Ectodermal cell (in vitro differentiated cells): Measurements from ENCODE around the gene ARL6IP5.

Source experiments
- H3K27ac ChIP-seq: 2 replicates; pipeline ENCODE4 v1.7.0; 2013; ENCODE audit warnings: mild to moderate bottlenecking, low read depth, low read length; ENCODE audit not compliant: insufficient read depth, poor library complexity, severe bottlenecking
- H3K27me3 ChIP-seq: 2 replicates; pipeline ENCODE4 v1.7.0; 2013; ENCODE audit warnings: mild to moderate bottlenecking, low read length; ENCODE audit not compliant: insufficient read depth, control insufficient read depth, poor library complexity, severe bottlenecking
- H3K36me3 ChIP-seq: one replicate; pipeline ENCODE4 v1.7.0; 2013; ENCODE audit warnings: low read length; ENCODE audit not compliant: control insufficient read depth, insufficient read depth
- H3K4me1 ChIP-seq: one replicate; pipeline ENCODE4 v1.7.0; 2013; ENCODE audit warnings: low read length; ENCODE audit not compliant: control insufficient read depth, insufficient read depth
- H3K4me3 ChIP-seq: 2 replicates; pipeline ENCODE4 v1.7.0; 2013; ENCODE audit warnings: low read depth, low read length, control low read depth; ENCODE audit not compliant: insufficient read depth
- H3K9me3 ChIP-seq: 2 replicates; pipeline ENCODE4 v1.7.0; 2013; ENCODE audit warnings: mild to moderate bottlenecking, low read length, moderate library complexity; ENCODE audit not compliant: control insufficient read depth
- WGBS, 2 experiments: methylation state at CpG; one replicate each; pipeline ENCODE4 v1.1.7; 2013; ENCODE audit warnings: missing lambda C conversion rate in 2 of 2; 5-methylcytosine and 5-hydroxymethylcytosine counted together

Gene ARL6IP5

DNA sequence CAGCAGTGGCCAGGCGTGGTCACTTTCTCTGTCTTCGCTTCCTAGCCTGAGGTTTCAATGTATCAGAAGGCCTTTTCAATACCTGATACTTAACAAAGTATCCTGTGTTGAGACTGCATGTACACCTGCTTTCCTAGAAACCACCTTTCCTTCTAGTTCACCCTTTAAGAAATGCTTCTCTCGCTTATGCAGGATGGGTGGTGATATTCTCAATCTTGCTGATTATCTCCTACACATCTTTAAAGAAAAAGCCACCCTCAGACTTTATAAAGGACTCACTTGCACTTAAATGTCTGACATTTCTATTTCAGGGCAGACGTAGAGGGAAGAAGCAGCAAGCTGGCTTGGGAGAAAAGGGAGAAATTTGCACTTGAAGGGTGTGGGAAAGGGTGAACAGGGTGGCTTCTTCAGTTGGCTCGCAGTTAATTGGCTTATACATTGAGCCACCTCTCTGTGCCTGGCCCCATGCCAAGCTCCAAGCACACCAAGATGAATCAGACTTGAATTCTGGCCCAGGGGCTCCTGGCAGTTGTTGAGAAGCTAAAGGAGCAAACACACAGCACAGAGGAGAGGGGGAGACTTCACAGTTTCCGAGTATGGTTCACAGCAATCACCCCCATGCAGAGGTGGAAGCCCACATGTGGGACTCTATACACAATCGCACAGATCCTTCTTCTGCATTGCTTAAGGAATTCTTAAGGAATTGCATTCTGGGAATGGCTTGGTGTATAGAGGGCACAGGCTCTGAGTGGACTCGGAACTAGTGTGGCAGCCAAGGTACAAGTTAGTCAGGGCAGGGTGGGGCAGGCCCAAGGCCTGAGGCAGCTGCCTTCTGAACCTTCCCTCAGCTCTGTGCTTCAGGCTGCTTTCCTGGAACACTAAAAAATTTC is 1.3 kb downstream of the ARL6IP5 start:
- peaks cover 13% of the 10 kb centered on the region for H3K4me1 ChIP-seq
- WGBS, 2 experiments = 52% methylated on average over 8 of the region's 8 CpGs
- no peaks in the 10 kb centered on the region for H3K9me3 ChIP-seq
- H3K4me3 ChIP-seq = peak overlapping the region; percentile 98
- no peaks in the 10 kb centered on the region for H3K27me3 ChIP-seq
- no peak overlapping the region for H3K27ac ChIP-seq
- no peaks in the 10 kb centered on the region for H3K36me3 ChIP-seq

DNA sequence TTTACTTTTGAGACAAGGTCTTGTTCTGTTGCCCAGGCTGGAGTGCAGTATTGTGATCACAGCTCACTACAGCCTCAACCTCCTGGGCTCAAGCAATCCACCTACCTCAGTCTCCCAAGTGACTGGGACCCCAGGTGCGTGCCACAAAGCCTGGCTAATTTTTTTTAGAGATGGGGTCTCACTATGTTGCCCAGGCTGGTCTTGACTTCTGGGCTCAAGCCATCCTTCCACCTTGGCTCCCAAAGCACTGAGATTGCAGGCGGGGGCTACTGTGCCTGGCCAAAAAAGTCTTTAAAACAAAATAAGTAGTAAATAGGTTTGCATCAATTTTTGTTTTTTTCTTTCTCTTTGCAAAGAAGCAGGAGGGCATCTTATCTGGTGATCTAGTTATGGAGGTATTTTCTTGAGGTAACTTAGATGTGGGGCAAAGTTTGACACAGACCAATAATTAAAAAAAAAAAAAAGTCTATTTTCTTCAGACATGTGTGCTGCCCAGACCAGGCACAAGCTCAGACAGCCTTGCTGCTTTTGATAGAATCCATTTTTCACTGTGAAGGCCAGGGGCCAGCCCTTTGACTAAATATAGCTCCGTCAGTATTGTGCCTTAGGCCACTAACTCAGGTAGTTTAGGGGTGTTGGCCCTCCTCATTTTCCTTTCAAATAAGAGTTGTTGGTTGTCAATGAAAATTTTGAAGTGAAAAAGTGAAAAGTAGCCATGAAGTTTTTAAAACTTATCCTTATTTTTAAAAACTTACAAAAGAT is 2.5 kb downstream of the ARL6IP5 start:
- no peaks in the 10 kb centered on the region for H3K9me3 ChIP-seq
- no peaks in the 10 kb centered on the region for H3K27me3 ChIP-seq
- 94 to 95% methylated on average over 3 of the region's 3 CpGs for WGBS, 2 experiments
- no peaks in the 10 kb centered on the region for H3K36me3 ChIP-seq
- no peak overlapping the region for H3K4me3 ChIP-seq
- peaks cover 13% of the 10 kb centered on the region for H3K4me1 ChIP-seq
- no peak overlapping the region for H3K27ac ChIP-seq

DNA sequence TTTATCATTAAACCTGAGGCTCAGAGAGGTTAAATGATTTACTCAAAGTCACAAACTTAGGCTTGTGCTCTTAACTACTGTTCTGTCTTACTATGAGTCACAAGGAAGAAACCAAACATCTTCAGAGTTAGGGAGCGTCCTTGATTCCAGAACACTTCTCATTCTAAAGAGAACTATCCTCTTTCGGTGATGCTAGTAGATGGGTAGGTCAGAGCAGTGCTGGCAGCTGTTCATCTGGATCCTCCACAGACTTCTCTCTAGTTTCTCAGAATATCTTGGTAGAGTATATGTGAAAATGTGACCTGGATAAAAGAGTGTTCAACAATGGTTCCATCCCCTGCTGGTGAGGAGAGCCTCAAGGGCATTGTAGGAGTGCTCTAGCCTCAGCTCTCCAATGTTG is 3.3 kb downstream of the ARL6IP5 start:
- Histone ChIP-seq H3K4me3 (no peak overlapping the region), H3K4me1 (peaks cover 18% of the 10 kb centered on the region), H3K9me3 (no peaks in the 10 kb centered on the region), H3K27ac (no peak overlapping the region), H3K36me3 (no peaks in the 10 kb centered on the region), H3K27me3 (no peaks in the 10 kb centered on the region)
- 98% methylated on average over 2 of the region's 2 CpGs; no CpG with 5 or more reads in 1 of the 2 experiments for WGBS, 2 experiments

DNA sequence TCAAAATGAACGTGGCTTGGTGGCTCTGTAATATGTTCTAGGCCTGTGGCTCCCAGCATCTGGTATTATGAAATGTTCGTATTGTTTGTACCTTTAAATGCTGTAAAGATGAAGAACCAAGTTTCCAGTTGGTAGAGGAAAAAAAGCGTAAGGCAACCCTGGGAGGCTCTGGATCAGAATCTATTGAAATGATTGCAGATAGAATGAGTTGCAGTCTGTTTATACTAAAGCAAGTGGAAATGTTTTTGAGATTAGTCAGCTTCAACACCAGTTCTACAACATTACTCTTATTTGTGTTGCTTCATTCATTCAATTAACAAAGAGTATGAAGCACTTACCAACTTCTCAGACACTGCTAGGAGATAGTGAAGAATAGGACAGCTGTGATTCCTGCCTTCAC is 5.3 kb downstream of the ARL6IP5 start:
- Histone ChIP-seq H3K36me3 (no peaks in the 10 kb centered on the region), H3K4me1 (peaks cover 13% of the 10 kb centered on the region), H3K4me3 (no peak overlapping the region), H3K27ac (no peak overlapping the region), H3K9me3 (no peaks in the 10 kb centered on the region), H3K27me3 (no peaks in the 10 kb centered on the region)
- WGBS, 2 experiments = 83 to 90% methylated on average over 3 of the region's 3 CpGs

DNA sequence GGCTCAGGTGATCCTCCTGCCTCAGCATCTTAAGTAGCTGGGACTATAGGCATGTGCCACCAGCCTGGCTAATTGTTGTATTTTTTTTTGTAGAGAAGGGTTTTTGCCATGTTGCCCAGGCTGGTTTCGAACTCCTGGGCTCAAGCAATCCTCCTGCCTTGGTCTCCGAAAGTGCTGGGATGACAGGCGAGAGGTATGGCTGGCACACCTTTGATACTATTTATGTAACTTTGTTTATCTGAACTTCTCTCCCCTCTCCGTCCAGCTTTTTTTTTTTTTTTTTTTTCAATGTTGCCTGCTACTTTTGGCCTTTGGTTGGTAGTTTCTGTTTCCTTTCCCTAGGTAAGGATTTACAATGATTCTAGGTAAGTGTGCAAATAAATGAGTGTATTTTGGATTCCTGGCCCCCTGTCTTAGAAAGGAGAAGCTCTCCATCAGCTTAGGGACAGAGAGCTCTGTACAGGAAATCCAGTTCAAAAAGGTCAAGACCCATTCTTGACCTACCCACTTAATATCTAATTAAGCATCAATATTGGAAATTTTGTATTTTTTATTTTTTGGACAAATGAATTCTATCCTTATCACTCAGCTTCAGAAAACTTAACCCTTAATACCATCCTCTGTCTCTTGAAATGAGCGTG is 6.8 kb downstream of the ARL6IP5 start:
- no peaks in the 10 kb centered on the region for H3K9me3 ChIP-seq
- no peaks in the 10 kb centered on the region for H3K27me3 ChIP-seq
- no peak overlapping the region for H3K27ac ChIP-seq
- no peaks in the 10 kb centered on the region for H3K36me3 ChIP-seq
- H3K4me1 ChIP-seq = peaks cover 6% of the 10 kb centered on the region
- H3K4me3 ChIP-seq = no peak overlapping the region
- 90 to 100% methylated on average over 4 to 5 of the region's 5 CpGs for WGBS, 2 experiments

GRCh38 chr3:69092030-69092516 is 7.3 kb downstream of the ARL6IP5 start:
- WGBS, 2 experiments = 56 to 61% methylated on average over 4 of the region's 4 CpGs
- Histone ChIP-seq H3K27ac (no peak overlapping the region), H3K4me1 (peaks cover 6% of the 10 kb centered on the region), H3K9me3 (no peaks in the 10 kb centered on the region), H3K27me3 (no peaks in the 10 kb centered on the region), H3K36me3 (no peaks in the 10 kb centered on the region), H3K4me3 (no peak overlapping the region)

DNA sequence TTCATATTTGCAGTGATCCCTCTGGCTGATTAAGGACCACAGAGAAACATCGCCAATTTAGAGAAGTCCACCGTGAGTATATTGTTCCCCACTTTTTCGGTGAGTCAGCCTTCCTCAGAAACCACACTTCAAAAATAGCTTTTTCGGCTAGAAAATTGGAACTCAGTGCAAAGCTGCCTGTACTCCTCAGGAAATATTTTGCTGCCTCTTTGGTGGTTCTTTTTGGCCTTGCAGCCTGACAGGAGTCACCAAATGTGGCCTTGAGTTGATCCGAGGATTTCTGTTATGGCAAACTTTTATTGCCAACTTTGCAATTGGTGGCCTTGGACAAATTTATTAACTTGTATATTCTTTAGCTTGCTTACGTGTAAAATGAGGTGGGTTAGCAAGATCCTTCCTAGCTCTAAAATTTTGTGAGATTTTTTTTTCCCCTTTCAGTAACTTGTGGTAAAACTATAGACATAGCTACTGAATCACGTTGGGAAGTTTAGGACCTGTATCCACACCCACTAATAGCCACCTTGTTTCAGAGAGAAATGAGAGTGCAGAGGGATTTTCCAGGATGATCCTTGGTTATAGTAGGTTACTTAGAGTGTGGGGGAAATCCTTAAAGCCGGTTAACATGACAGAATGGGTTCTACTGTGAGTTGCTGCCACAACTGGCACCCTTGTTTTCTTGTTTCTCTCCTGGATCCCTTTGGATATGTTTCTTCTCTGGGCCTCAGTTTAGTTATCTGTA is 9.9 kb downstream of the ARL6IP5 start:
- Histone ChIP-seq H3K9me3 (no peaks in the 10 kb centered on the region), H3K27me3 (no peaks in the 10 kb centered on the region), H3K4me3 (no peak overlapping the region), H3K36me3 (no peaks in the 10 kb centered on the region), H3K27ac (no peak overlapping the region), H3K4me1 (peaks cover 6% of the 10 kb centered on the region)
- 94% methylated on average over 6 to 8 of the region's 8 CpGs for WGBS, 2 experiments

GRCh38 chr3:69095636-69096035 is 10.9 kb downstream of the ARL6IP5 start:
- Histone ChIP-seq H3K9me3 (no peaks in the 10 kb centered on the region), H3K27me3 (no peaks in the 10 kb centered on the region), H3K4me1 (peaks cover 6% of the 10 kb centered on the region), H3K36me3 (no peaks in the 10 kb centered on the region), H3K27ac (no peak overlapping the region), H3K4me3 (no peak overlapping the region)
- 94 to 99% methylated on average over 5 of the region's 5 CpGs for WGBS, 2 experiments

DNA sequence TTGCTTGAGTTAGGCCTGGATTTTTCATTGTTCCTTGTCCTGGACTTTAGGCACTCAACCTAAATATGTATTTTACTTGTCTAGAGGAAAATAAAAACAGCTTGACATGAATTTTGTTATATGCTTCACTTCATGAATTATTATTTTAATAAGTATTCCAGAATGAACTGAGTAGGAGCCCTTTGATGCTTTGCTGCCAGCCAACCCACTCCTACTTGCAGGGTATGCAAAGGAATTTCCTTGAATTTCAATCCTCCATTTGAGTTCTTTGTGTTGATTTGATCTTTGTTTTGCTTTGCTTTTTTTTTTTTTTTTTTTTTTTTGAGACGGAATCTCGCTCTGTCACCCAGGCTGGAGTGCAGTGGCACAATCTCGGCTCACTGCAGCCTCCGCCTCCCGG is 11.6 kb downstream of the ARL6IP5 start:
- H3K27ac ChIP-seq = no peak overlapping the region
- H3K27me3 ChIP-seq = no peaks in the 10 kb centered on the region
- H3K36me3 ChIP-seq = no peaks in the 10 kb centered on the region
- no peaks in the 10 kb centered on the region for H3K9me3 ChIP-seq
- 80 to 91% methylated on average over 5 of the region's 5 CpGs for WGBS, 2 experiments
- no peak overlapping the region for H3K4me3 ChIP-seq
- peaks cover 6% of the 10 kb centered on the region for H3K4me1 ChIP-seq
